HCT116 (cell line): ENCODE measurements around the gene C12orf43. TPM values are rescaled to one million over a fixed set of nuclear protein-coding genes. Genes with fewer than 3 reads are reported as not detected.

Source experiments
- ATAC-seq: fragments of 200-7000 bp; cut with Tn5 transposase; 2 replicates; pipeline ENCODE4 v1.9.1; 2020; ENCODE audit warnings: mild to moderate bottlenecking, moderate library complexity
- BruUV-seq: library from RNA; stranded (reverse); fragments of 400-500 nt; replicated peaks from 2 replicates; lab custom pipeline; 2021; lab: Mats Ljungman, UMichigan
- CTCF ChIA-PET: fragments of 300-600 bp; sonication (Branson Sonifier 250); formaldehyde crosslinking; loops from one replicate; lab custom pipeline; 2021; ENCODE audit warnings: antibody characterized with exemption; lab: Charles Lee
- POLR2A ChIA-PET: fragments of 300-600, 350-600 bp; sonication (Branson Sonifier 250); formaldehyde crosslinking; loops from one replicate; lab custom pipeline; 2021; ENCODE audit warnings: antibody characterized with exemption; lab: Charles Lee
- RAD21 ChIA-PET, 2 experiments: fragments of 300-600 bp; sonication (Branson Sonifier 250); formaldehyde crosslinking; loops; one replicate each; lab custom pipeline; 2023; ENCODE audit warnings: low total read pairs in 2 of 2; ENCODE audit not compliant: uncharacterized antibody in 2 of 2, unreplicated experiment in 2 of 2, low non-redundant PET in 1 of 2; lab: Charles Lee
- DNase-seq: peaks from one replicate; pipeline ENCODE4 v3.0.0-alpha.2; 2010; ENCODE audit warnings: low read depth, low spot score
- H2AFZ ChIP-seq: fragments of 200-600 bp; shearing (Covaris generic), sonication (generic); 2 replicates; pipeline ENCODE4 v1.6.1; 2017; ENCODE audit warnings: low read depth, mixed run types, mixed read lengths, antibody characterized with exemption, low read length; ENCODE audit not compliant: poor library complexity, severe bottlenecking
- H3K27ac ChIP-seq: 2 replicates; pipeline ENCODE4 v1.5.1; 2012; ENCODE audit warnings: low read depth, low read length
- H3K27me3 ChIP-seq: fragments of 200-600 bp; sonication (generic); 2 replicates; pipeline ENCODE4 v1.6.1; 2016; ENCODE audit warnings: mixed run types, low read length, mixed read lengths; ENCODE audit not compliant: insufficient read depth
- H3K36me3 ChIP-seq, 2 experiments: fragments of 200-500 bp in 1 of 2; fragments of 200-600 bp in 1 of 2; sonication (Bioruptor generic) in 1 of 2; sonication (generic) in 1 of 2; 2 replicates each; pipeline versions ENCODE4 v1.5.1 to v1.6.1; 2014 to 2016; ENCODE audit warnings: low read length in 2 of 2, inconsistent platforms in 1 of 2, mixed read lengths in 1 of 2, mixed run types in 1 of 2; ENCODE audit not compliant: insufficient read depth in 2 of 2, control insufficient read depth in 1 of 2
- H3K4me1 ChIP-seq, 2 experiments: fragments of 200-600 bp in 1 of 2; sonication (generic) in 1 of 2; 2 replicates each; pipeline versions ENCODE4 v1.5.1 to v1.6.1; 2012 to 2017; ENCODE audit warnings: low read length in 2 of 2, inconsistent platforms in 1 of 2, mild to moderate bottlenecking in 1 of 2, mixed read lengths in 1 of 2, mixed run types in 1 of 2, moderate library complexity in 1 of 2; ENCODE audit not compliant: insufficient read depth in 2 of 2, control insufficient read depth in 1 of 2
- H3K4me2 ChIP-seq: fragments of 200-600 bp; sonication (generic); 2 replicates; pipeline ENCODE4 v1.6.1; 2017; ENCODE audit warnings: mixed run types, low read length, mixed read lengths
- H3K4me3 ChIP-seq, 2 experiments: fragments of 200-600 bp in 1 of 2; sonication (generic) in 1 of 2; replicated peaks in 1 of 2; 2 replicates each; pipeline ENCODE4 v1.5.1; 2011 to 2016; ENCODE audit warnings: low read length in 2 of 2, control low read depth in 1 of 2, low read depth in 1 of 2, mild to moderate bottlenecking in 1 of 2, mixed read lengths in 1 of 2, mixed run types in 1 of 2
- H3K79me2 ChIP-seq: fragments of 200-600 bp; sonication (generic); 2 replicates; pipeline ENCODE4 v1.6.1; 2017; ENCODE audit warnings: mild to moderate bottlenecking, mixed run types, low read length, moderate library complexity, mixed read lengths; ENCODE audit not compliant: insufficient read depth
- H3K9ac ChIP-seq: fragments of 200-600 bp; sonication (generic); 2 replicates; pipeline ENCODE4 v1.6.1; 2016; ENCODE audit warnings: low read length, mixed read lengths
- H3K9me2 ChIP-seq: fragments of 200-600 bp; sonication (generic), shearing (Covaris generic); 2 replicates; pipeline ENCODE4 v1.6.1; 2017; ENCODE audit warnings: mixed run types, mild to moderate bottlenecking, moderate library complexity; ENCODE audit not compliant: insufficient read depth
- H3K9me3 ChIP-seq, 2 experiments: fragments of 200-500 bp in 1 of 2; fragments of 200-600 bp in 1 of 2; sonication (Bioruptor generic) in 1 of 2; sonication (generic) in 1 of 2; 2 replicates each; pipeline ENCODE4 v1.6.1; 2014 to 2017; ENCODE audit warnings: low read length in 2 of 2, mixed read lengths in 2 of 2, inconsistent platforms in 1 of 2, low read depth in 1 of 2, mild to moderate bottlenecking in 1 of 2, mixed run types in 1 of 2, moderate library complexity in 1 of 2; ENCODE audit not compliant: control insufficient read depth in 1 of 2, insufficient read depth in 1 of 2
- H4K20me1 ChIP-seq: fragments of 200-600 bp; sonication (generic), shearing (Covaris generic); 2 replicates; pipeline ENCODE4 v1.6.1; 2017; ENCODE audit warnings: mixed run types, mild to moderate bottlenecking, moderate library complexity; ENCODE audit not compliant: insufficient read depth
- EGR1 ChIP-seq: IDR thresholded peaks from 2 replicates; pipeline ENCODE4 v1.6.1; 2012; ENCODE audit warnings: low read depth
- POLR2AphosphoS5 ChIP-seq: IDR thresholded peaks from 2 replicates; pipeline ENCODE4 v1.6.1; 2011; ENCODE audit warnings: mild to moderate bottlenecking, low read depth, low read length, moderate library complexity
- TCF7L2 ChIP-seq: IDR thresholded peaks from 2 replicates; pipeline ENCODE4 v1.7.0; 2011; ENCODE audit warnings: borderline replicate concordance, inconsistent platforms; ENCODE audit not compliant: insufficient read depth, insufficient read length; ENCODE audit errors: extremely low read depth
- intact Hi-C: fragments of 100-400 bp; cut with micrococcal nuclease; formaldehyde crosslinking; loops from 2 replicates; pipeline ENCODE4 v1.10.0; 2022
- total RNA-seq: library from RNA; stranded (reverse); gene quantifications from one replicate; pipeline ENCODE4 v1.2.1, GENCODE V29; 2021; ENCODE audit not compliant: unreplicated experiment
- TF ChIP-seq, protein P1 (sequence below), 3 experiments: fragments of 200-600 bp in 1 of 3; sonication (generic) in 1 of 3; IDR thresholded peaks in 2 of 3; conservative IDR thresholded peaks in 1 of 3; 2 replicates each; pipeline ENCODE4 v1.5.1; 2012 to 2017; ENCODE audit warnings: low read depth in 2 of 3, low read length in 2 of 3, antibody characterized with exemption in 1 of 3, borderline replicate concordance in 1 of 3, control low read depth in 1 of 3, mild to moderate bottlenecking in 1 of 3, mixed read lengths in 1 of 3, mixed run types in 1 of 3, moderate library complexity in 1 of 3; ENCODE audit not compliant: insufficient read depth in 1 of 3

The C12orf43 gene
- total RNA-seq, 1 experiment from 2014 or later = 16.2 TPM

DNA sequence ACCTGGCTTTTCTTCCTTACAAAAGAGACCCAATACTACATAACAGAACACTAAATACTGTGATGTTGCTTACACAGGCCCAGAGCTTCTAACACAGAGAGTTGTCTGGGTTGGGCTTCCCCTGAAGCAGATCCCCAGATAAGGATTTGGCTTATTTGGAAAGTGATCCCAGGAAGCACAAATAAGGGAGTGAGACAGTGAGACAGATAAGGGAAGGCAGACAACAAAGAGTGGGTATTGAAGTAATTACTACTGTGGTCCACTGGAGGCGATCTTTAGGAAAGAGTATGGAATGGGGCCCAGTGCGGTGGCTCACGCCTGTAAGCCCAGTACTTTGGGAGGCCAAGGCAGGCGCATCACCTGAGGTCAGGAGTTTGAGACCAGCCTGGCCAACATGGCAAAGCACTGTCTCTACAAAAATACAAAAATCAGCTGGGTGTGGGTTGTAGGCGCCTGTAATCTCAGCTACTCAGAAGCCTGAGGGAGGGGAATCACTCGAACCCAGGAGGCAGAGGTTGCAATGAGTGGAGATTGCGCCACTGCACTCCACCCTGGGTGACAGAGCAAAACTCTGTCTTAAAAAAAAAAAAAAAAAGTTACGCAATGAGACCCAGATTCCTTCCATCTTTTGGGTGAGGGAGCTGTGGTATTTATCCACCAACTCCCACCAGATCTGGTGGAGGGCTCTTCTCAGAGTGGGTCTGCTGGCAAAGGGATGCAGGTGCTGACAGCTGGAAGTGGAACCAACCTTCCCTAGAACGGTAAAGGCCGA, 10.2 kb upstream of the C12orf43 start:
- no peak overlapping the region for H3K4me3 ChIP-seq
- H3K27ac ChIP-seq = no peak overlapping the region
- intact Hi-C loops = no loop called here
- ChIA-PET RAD21 (no interaction called here), CTCF (interaction anchor here (1.0 kb wide), 1 partner anchor 8 kb away, joined by 3 read pairs; no protein-coding TSS in a partner anchor), POLR2A (no interaction called here)
- no TSS peak for BruUV-seq
- peaks cover 0 to 8% of the 10 kb centered on the region in 2 experiments; a peak in 1 of 4 replicates for H3K4me1 ChIP-seq
- H3K9ac ChIP-seq = no peak overlapping the region
- DNase-seq (no peak), ATAC-seq (peak; percentile 66)
- H2AFZ ChIP-seq = no peak overlapping the region
- no peaks in the 10 kb centered on the region for H3K9me2 ChIP-seq
- TF ChIP-seq EGR1 (no peak), POLR2AphosphoS5 (no peak), TCF7L2 (no peak)
- TF ChIP-seq, protein P1, sequence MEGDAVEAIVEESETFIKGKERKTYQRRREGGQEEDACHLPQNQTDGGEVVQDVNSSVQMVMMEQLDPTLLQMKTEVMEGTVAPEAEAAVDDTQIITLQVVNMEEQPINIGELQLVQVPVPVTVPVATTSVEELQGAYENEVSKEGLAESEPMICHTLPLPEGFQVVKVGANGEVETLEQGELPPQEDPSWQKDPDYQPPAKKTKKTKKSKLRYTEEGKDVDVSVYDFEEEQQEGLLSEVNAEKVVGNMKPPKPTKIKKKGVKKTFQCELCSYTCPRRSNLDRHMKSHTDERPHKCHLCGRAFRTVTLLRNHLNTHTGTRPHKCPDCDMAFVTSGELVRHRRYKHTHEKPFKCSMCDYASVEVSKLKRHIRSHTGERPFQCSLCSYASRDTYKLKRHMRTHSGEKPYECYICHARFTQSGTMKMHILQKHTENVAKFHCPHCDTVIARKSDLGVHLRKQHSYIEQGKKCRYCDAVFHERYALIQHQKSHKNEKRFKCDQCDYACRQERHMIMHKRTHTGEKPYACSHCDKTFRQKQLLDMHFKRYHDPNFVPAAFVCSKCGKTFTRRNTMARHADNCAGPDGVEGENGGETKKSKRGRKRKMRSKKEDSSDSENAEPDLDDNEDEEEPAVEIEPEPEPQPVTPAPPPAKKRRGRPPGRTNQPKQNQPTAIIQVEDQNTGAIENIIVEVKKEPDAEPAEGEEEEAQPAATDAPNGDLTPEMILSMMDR (IDR thresholded peaks at IDR 0.05 in 2 of 3, conservative IDR thresholded peaks at IDR 0.05 in 1 of 3; ENCODE audit: borderline replicate concordance in 1 of 3, insufficient read depth in 1 of 3, low read depth in 2 of 3, low read length in 2 of 3) = peak in 1 of 3 experiments; percentile 28; a peak in 1 of 6 replicates
- TF ChIP-seq, all 23 proteins: peak for 1
- H3K4me2 ChIP-seq = no peak overlapping the region
- H4K20me1 ChIP-seq = no peaks in the 10 kb centered on the region
- H3K27me3 ChIP-seq = no peaks in the 10 kb centered on the region
- no peaks in the 10 kb centered on the region for H3K9me3 ChIP-seq
- no peaks in the 10 kb centered on the region for H3K36me3 ChIP-seq
- H3K79me2 ChIP-seq = no peaks in the 10 kb centered on the region
